GM15510 (cell line): Measurements from ENCODE around the gene PAK4.

Experiments
- POLR2A ChIP-seq: IDR thresholded peaks from 3 replicates; pipeline ENCODE4 v1.6.1; 2011; ENCODE audit warnings: borderline replicate concordance; ENCODE audit not compliant: insufficient read length; ENCODE audit errors: extremely low read depth

The PAK4 gene

GRCh38 chr19:39147480-39147879 lies 21.9 kb downstream of the PAK4 start:
- no peak for TF ChIP-seq POLR2A

- TF ChIP-seq POLR2A = no peak
Measured at GRCh38 chr19:39148939-39149529, 23.4 kb downstream of the PAK4 start.

- TF ChIP-seq POLR2A = no peak
Measured at GRCh38 chr19:39150235-39150634, 24.6 kb downstream of the PAK4 start.

DNA sequence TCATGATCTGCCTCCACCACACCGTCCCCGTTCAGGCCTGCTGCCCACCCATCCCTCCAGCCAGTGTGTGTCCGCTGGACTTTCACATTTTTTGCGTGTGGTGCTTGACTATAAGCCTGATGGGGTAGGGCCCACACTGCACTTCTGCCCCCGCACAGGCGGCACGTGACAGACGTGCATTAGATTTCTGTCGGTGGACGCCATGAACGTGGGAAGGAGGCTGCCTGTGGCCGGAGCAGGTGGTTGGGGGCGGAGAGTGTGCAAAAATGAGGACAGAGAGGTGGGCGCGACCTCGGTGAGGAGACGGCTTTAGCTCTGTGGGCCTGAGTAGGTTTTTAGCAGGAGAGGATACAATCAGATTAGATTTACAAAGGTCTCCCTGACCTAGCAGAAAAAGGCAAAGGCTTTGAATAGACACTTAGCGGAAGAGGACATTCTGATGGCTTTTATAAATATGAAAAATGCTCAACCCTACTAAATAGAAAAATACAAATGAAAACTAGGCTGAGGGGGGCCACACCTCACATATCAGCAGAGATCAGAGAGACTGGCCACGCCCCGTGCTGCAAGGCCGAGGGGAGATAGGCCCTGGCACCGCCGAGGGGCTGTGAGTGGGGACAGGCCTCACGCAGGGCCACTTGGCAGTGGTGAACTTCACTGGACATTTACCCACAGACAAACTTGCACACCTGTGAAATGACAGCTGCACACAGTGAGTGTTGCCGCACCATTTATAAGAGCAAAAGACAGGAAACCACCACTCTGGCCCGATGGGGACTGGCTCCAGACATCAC lies 25.4 kb downstream of the PAK4 start:
- no peak for TF ChIP-seq POLR2A

GRCh38 chr19:39152066-39152465 lies 26.5 kb downstream of the PAK4 start:
- no peak for TF ChIP-seq POLR2A

DNA sequence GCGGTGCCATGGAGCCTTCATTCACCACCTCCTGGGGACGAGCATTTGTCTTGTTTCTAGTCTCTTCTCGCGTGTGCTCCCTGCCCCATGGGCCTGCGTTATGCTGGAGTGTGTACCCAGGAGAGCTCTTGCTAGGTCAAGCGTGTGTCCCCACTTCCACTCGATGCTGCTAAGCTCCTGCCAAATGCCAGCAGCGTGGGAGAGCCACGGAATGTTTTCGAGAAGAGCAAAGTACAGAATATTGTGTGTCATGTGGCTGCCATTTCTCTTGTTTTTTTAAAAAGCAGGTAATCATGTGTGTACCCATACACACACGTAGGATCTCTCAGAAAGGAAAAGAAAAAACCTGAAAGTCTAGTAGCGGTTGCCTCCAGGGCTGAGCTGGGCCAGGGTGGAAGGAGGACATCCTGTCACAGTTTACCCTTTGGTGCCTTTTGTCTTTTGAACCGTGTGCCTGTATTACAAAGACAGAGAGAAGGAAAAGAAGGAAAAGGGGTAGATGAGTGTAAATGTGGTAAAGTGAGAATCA lies 28.6 kb downstream of the PAK4 start:
- TF ChIP-seq POLR2A = no peak

DNA sequence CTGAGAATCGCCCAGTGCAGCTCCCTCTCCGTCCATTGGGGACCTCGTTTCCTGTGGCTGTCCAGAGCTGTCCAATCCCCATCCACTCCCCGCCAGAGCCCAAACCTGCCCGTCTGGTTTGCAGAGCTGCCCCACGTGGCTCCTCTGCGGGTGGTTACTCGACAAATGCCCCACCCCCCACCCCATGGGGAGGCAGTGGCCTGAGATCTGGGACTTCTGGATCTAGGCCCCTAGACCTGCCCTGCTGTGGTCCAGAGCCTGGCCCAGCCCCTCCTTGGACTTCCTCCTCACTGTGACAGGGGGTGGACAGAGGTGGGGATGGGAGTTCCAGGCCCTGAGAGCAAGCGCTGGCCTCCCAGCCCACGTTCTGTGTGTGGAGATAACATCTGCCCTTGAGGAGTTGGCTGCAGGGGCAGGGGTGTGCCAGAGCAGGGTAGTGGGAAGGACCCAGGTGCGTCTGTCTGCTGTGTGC lies 29.1 kb downstream of the PAK4 start:
- TF ChIP-seq POLR2A = no peak

GRCh38 chr19:39155114-39155700 lies 29.6 kb downstream of the PAK4 start:
- no peak for TF ChIP-seq POLR2A

DNA sequence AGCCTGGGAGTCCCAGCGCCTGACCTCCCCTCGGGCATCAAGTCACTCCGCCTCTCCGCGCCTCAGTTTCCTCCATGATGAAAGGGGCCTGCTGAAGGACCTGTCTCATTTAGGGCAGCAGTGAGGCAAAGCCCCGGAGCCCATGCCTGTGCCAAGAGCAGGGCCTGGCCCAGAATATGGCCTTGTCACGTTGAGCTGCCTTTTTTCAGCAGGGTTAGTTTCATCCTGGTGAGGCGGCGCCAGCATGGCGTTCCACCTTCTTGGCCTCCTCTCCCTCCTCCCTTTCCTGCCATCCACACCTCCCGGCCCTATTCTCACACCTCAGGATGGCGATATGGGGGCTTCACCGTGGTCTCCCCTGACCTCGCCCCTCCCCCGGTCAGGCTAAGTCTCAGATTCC lies 30.2 kb downstream of the PAK4 start:
- TF ChIP-seq POLR2A = no peak

DNA sequence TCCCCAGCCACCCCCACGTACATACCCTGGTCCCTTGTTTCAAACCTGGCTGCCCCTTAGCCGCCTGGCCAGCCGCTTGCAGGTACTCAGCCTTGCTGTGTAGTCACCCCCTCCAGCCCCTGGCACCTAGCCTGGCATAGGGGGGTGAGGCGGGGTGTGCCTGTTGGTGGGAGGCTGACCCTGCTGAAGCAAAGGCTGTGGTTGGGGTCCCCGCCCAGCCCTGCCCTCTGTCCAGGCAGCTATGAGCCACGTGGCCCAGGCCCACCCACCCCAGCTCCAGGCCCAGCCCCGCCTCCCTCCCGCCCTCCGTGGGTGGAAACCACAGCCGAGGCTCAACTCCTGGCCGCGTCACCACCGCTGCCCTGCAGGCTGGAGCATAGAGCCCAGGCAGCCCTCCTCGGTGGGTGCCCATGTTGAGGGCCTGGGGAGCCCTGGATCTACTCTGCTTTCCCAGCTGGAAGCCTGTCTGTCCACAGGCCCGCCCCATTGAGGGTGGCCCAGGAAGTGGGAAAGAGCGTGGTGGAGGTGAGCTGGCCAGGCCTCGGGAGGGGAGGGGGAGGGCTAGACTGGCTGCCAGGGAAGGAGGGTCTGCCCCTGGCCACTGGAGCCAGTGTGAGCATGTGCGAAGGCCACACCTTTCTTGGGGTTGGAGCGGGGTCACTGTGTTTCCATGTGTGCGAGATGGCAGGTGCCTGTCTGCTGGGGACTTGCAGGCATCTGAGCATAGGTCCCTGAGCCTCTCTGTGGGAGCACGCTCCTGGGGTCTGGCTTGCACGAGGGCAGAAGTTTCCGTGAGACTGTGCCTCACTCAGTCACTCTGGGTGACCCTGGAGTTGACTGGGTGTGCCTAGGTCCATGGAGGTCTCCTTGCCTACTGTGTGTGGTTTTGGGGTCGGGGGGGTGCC lies 31.0 kb downstream of the PAK4 start:
- no peak for TF ChIP-seq POLR2A

- TF ChIP-seq POLR2A = no peak
Measured at GRCh38 chr19:39157275-39157996, 31.9 kb downstream of the PAK4 start.

GRCh38 chr19:39157997-39158389 lies 32.4 kb downstream of the PAK4 start:
- no peak for TF ChIP-seq POLR2A

GRCh38 chr19:39158646-39159260 lies 33.2 kb downstream of the PAK4 start:
- TF ChIP-seq POLR2A = no peak

- no peak for TF ChIP-seq POLR2A
Measured at GRCh38 chr19:39160523-39160861, 34.9 kb downstream of the PAK4 start.
